Parathyroid adenoma (tissue), 2 donors: Measurements from ENCODE around the gene SH3GL3.

Experiments
- H2AFZ ChIP-seq: fragments of 300-600 bp; sonication (generic); one replicate; pipeline ENCODE4 v1.7.0; 2017; ENCODE audit warnings: antibody characterized with exemption, mild to moderate bottlenecking
- H3K27ac ChIP-seq: fragments of 300-600 bp; sonication (generic); one replicate; pipeline ENCODE4 v1.7.0; 2017
- H3K27me3 ChIP-seq: fragments of 300-600 bp; sonication (generic); one replicate; pipeline ENCODE4 v1.7.0; 2017; ENCODE audit warnings: low read length; ENCODE audit not compliant: control insufficient read depth, insufficient read depth
- H3K36me3 ChIP-seq: fragments of 300-600 bp; sonication (generic); one replicate; pipeline ENCODE4 v1.7.0; 2017; ENCODE audit warnings: low read length; ENCODE audit not compliant: control insufficient read depth, insufficient read depth
- H3K4me1 ChIP-seq: fragments of 300-600 bp; sonication (generic); one replicate; pipeline ENCODE4 v1.7.0; 2017; ENCODE audit warnings: control low read depth
- H3K4me2 ChIP-seq: fragments of 300-600 bp; sonication (generic); one replicate; pipeline ENCODE4 v1.7.0; 2017; ENCODE audit warnings: low read length
- H3K4me3 ChIP-seq: fragments of 300-600 bp; sonication (generic); one replicate; pipeline ENCODE4 v1.7.0; 2017; ENCODE audit warnings: low read depth, low read length
- H3K79me2 ChIP-seq: fragments of 300-600 bp; sonication (generic); one replicate; pipeline ENCODE4 v1.7.0; 2017; ENCODE audit warnings: control low read depth
- H3K9ac ChIP-seq: fragments of 300-600 bp; sonication (generic); one replicate; pipeline ENCODE4 v1.7.0; 2017; ENCODE audit warnings: mild to moderate bottlenecking
- H3K9me3 ChIP-seq: fragments of 300-600 bp; sonication (generic); one replicate; pipeline ENCODE4 v1.7.0; 2017; ENCODE audit warnings: low read length; ENCODE audit not compliant: control insufficient read depth
- CTCF ChIP-seq: fragments of 300-600 bp; sonication (generic); IDR thresholded peaks from one replicate; pipeline ENCODE4 v1.7.0; 2017; ENCODE audit warnings: antibody characterized with exemption, mild to moderate bottlenecking
- donor health status: primary hyperparathyroidism.

Gene SH3GL3

GRCh38 chr15:83559310-83559966 is 112.3 kb downstream of the SH3GL3 start:
- no peak overlapping the region for H3K4me3 ChIP-seq
- no peak overlapping the region for H3K9ac ChIP-seq
- H3K27ac ChIP-seq, result no peak overlapping the region
- no peaks in the 10 kb centered on the region for H3K4me1 ChIP-seq
- H2AFZ ChIP-seq, result no peak overlapping the region
- H3K36me3 ChIP-seq, result no peaks in the 10 kb centered on the region
- H3K27me3 ChIP-seq, result no peaks in the 10 kb centered on the region
- peak; percentile 61 for TF ChIP-seq CTCF
- no peak overlapping the region for H3K4me2 ChIP-seq
- no peaks in the 10 kb centered on the region for H3K9me3 ChIP-seq
- no peaks in the 10 kb centered on the region for H3K79me2 ChIP-seq

GRCh38 chr15:83561661-83562060 is 114.5 kb downstream of the SH3GL3 start:
- H3K27ac ChIP-seq, result no peak overlapping the region
- no peak for TF ChIP-seq CTCF
- H2AFZ ChIP-seq, result no peak overlapping the region
- no peaks in the 10 kb centered on the region for H3K36me3 ChIP-seq
- H3K9me3 ChIP-seq, result no peaks in the 10 kb centered on the region
- no peaks in the 10 kb centered on the region for H3K27me3 ChIP-seq
- H3K9ac ChIP-seq, result no peak overlapping the region
- no peak overlapping the region for H3K4me2 ChIP-seq
- H3K4me3 ChIP-seq, result no peak overlapping the region
- no peaks in the 10 kb centered on the region for H3K79me2 ChIP-seq
- no peaks in the 10 kb centered on the region for H3K4me1 ChIP-seq

- Histone ChIP-seq H3K36me3 (no peaks in the 10 kb centered on the region), H3K27ac (no peak overlapping the region), H3K4me1 (no peaks in the 10 kb centered on the region), H3K79me2 (no peaks in the 10 kb centered on the region), H3K27me3 (no peaks in the 10 kb centered on the region), H2AFZ (no peak overlapping the region), H3K4me3 (no peak overlapping the region), H3K9me3 (no peaks in the 10 kb centered on the region), H3K9ac (no peak overlapping the region), H3K4me2 (no peak overlapping the region)
- TF ChIP-seq CTCF, result no peak
Observed at GRCh38 chr15:83565138-83565537, 118.0 kb downstream of the SH3GL3 start.

GRCh38 chr15:83565553-83566159 is 118.5 kb downstream of the SH3GL3 start:
- Histone ChIP-seq H3K4me2 (no peak overlapping the region), H3K27me3 (no peaks in the 10 kb centered on the region), H3K79me2 (no peaks in the 10 kb centered on the region), H3K9ac (no peak overlapping the region), H3K9me3 (no peaks in the 10 kb centered on the region), H2AFZ (no peak overlapping the region), H3K4me1 (no peaks in the 10 kb centered on the region), H3K4me3 (no peak overlapping the region), H3K27ac (no peak overlapping the region), H3K36me3 (no peaks in the 10 kb centered on the region)
- TF ChIP-seq CTCF, result peak; percentile 31

- H3K4me1 ChIP-seq, result no peaks in the 10 kb centered on the region
- H3K27ac ChIP-seq, result no peak overlapping the region
- no peak overlapping the region for H3K4me2 ChIP-seq
- no peak overlapping the region for H3K4me3 ChIP-seq
- H3K9ac ChIP-seq, result no peak overlapping the region
- no peak overlapping the region for H2AFZ ChIP-seq
- H3K79me2 ChIP-seq, result no peaks in the 10 kb centered on the region
- H3K36me3 ChIP-seq, result no peaks in the 10 kb centered on the region
- no peaks in the 10 kb centered on the region for H3K9me3 ChIP-seq
- TF ChIP-seq CTCF, result no peak
- H3K27me3 ChIP-seq, result no peaks in the 10 kb centered on the region
Observed at GRCh38 chr15:83567318-83567717, 120.2 kb downstream of the SH3GL3 start.
